Activated naive CD8-positive, alpha-beta T cell treated with anti-CD3 and anti-CD28 coated beads for 36 hours (primary cell): ENCODE measurements around the gene MGA. TPM values are rescaled to one million over a fixed set of nuclear protein-coding genes. Genes with fewer than 3 reads are reported as not detected.

Source experiments
- DNase-seq: peaks from one replicate; pipeline ENCODE4 v3.0.0; 2021
- H3K27ac Mint-ChIP-seq: one replicate; pipeline ENCODE4 v1.8.0; 2022; ENCODE audit warnings: mild to moderate bottlenecking, moderate library complexity, mixed read lengths
- H3K27me3 Mint-ChIP-seq: one replicate; pipeline ENCODE4 v1.8.0; 2022; ENCODE audit warnings: mild to moderate bottlenecking, mixed read lengths
- H3K36me3 Mint-ChIP-seq: one replicate; pipeline ENCODE4 v1.8.0; 2021; ENCODE audit warnings: mild to moderate bottlenecking, mixed read lengths
- H3K4me1 Mint-ChIP-seq: one replicate; pipeline ENCODE4 v1.8.0; 2021; ENCODE audit warnings: mixed read lengths
- H3K4me3 Mint-ChIP-seq: one replicate; pipeline ENCODE4 v1.8.0; 2022; ENCODE audit warnings: mild to moderate bottlenecking, moderate library complexity, mixed read lengths
- H3K9me3 Mint-ChIP-seq: one replicate; pipeline ENCODE4 v1.8.0; 2022; ENCODE audit warnings: mixed read lengths
- total RNA-seq, 2 experiments: library from RNA; stranded (reverse); gene quantifications; one replicate each; pipeline ENCODE4 v1.2.3, GENCODE V29; 2021

MGA gene
- total RNA-seq: 10 to 100 TPM; 30.5 to 32.0 TPM

DNA sequence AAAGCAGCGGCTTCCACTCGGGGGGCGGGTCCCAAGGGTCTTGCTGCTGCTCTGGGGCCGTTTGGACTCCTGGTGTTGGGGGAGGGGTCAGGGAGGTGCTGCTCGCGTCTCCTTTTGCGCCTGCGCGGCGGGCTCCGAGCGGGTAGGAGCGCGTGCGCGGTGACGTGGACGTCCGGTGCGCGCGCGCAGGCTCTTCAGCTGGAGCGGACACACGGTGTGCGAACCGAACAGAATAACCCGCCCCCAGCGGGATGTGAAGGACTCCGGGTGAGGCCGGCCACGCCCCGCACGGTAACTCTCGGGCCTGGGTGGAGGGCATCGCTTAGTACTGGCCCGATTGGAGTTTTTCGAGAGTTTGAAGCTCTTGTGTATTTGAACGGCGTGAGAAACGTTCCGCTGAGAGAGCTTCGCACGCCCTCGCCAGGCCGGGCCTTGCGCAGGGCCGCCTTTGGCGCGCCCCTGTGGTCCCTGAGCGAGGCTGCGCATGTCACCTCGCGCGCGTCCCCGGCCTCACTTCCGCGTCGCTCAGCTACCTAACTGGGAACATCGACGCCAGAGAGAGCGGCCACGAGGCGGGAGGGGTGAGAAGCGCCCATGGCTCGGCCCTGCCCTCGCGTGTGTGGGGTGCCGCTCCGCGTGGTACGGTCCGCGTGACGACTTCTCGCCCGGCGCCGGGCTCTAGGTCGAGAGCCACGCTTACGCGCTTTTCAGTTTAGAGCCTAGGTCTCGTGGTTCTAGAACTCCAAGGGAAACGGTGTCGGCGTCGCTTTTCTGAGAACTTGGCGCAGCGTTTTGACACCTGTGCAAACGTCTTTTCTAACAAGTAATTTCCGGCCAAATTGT is at the start of gene MGA:
Gene MGA, plus strand, starts transcription at position 171 of the 843 bp plus-strand sequence.
- H3K4me1 Mint-ChIP-seq: peaks cover 33% of the 10 kb centered on the region
- DNase-seq: peak; percentile 92
- H3K27ac Mint-ChIP-seq: peak within 1 kb of the TSS; percentile 89

DNA sequence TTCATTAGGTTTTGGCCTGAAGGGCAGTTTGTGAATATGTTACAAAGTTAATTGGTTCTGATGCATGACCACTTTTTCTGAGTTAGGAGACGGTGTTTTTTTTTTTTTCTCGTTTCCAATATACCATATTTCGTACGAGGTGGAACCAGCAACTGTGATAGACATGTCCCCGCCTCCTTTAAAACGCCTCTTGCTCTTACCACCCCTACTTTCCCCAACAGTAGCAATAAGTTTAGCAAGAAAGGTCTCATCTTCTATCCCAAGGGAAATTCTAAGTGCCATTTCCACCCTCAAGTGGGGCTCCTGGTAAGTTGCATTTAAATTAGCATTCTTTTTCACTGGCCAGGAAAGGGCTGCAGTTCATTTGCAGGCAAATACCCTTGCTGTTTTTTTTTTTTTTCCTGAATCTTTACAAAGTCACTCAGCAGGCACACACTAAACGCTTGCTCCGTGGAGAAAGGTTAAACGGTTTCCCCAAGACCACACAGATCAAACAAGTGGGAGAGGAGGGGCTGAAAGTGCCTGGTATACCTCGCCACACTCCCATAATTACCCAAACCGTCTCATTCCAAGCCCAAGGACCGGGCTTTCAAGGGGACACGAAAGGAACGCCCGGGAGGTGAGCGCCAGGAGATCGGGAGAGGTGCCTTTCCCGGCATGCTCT is 39.5 kb upstream of the MGA start:
- peak overlapping the region; percentile 77 for H3K4me3 Mint-ChIP-seq
- H3K36me3 Mint-ChIP-seq: peaks cover 4% of the 10 kb centered on the region
- peaks cover 6% of the 10 kb centered on the region for H3K9me3 Mint-ChIP-seq
- peaks cover 3% of the 10 kb centered on the region for H3K27me3 Mint-ChIP-seq
- DNase-seq: no peak
- peak overlapping the region; percentile 83 for H3K27ac Mint-ChIP-seq
- peaks cover 9% of the 10 kb centered on the region for H3K4me1 Mint-ChIP-seq

More for the DNA sequence above, at the start of gene MGA:
- H3K36me3 Mint-ChIP-seq: peaks cover 13% of the 10 kb centered on the region
- H3K9me3 Mint-ChIP-seq: peaks cover 3% of the 10 kb centered on the region
- peak within 1 kb of the TSS; percentile 85 for H3K4me3 Mint-ChIP-seq
- H3K27me3 Mint-ChIP-seq: peaks cover 16% of the 10 kb centered on the region

DNA sequence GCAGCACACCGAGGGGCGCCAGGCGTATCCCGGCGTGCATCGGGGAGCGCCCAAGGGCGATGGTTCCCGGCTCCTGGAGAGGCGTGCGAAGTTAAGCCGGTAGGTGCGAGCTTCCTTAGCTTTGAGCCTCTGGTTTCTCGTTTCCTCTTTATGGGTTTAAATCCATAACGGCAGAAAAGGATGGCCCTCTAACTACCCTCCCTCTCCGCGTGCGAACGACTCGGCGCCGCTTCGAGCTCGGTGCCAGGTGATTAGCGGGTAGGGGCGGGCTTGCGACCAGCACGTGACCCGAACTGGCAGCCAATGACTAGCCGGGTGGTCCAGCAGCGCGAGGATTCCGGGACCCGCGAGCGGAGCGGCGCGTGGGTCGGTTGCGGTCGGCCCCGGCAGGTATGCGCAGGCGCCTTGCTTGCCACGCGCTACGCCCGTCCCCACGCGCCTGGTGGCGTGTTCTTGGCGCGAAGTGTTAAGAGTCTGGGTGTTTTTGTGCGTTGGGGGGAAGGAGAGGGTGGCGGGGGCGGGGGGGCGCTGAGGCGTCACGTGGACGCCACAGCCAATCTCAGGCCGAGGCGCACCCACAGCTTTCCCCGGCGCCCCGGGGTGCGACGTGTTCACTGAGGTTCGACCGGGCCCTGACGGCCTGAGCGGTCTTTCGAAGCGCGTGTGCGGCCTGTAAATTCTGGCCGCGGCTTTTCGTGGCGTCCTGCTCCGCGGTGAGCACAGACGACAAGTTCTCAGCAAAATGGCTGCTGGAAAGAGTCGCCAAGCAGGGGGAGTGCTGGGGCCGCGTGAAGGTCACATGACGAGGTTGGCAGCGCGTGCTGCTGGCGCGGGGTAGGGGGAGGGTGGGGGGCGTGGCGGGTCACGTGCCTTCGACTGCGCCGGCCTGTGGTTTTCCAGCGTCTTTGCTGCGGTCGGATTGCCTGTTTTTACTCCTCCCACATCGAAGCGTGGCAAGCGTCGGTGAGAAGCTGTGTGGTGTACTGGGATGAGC is 38.7 kb upstream of the MGA start:
- Mint-ChIP-seq H3K36me3 (peaks cover 4% of the 10 kb centered on the region), H3K27me3 (peaks cover 3% of the 10 kb centered on the region), H3K4me3 (peak overlapping the region; percentile 77), H3K9me3 (peaks cover 6% of the 10 kb centered on the region), H3K4me1 (peaks cover 9% of the 10 kb centered on the region), H3K27ac (peak overlapping the region; percentile 83)
- peak; percentile 86 for DNase-seq

DNA sequence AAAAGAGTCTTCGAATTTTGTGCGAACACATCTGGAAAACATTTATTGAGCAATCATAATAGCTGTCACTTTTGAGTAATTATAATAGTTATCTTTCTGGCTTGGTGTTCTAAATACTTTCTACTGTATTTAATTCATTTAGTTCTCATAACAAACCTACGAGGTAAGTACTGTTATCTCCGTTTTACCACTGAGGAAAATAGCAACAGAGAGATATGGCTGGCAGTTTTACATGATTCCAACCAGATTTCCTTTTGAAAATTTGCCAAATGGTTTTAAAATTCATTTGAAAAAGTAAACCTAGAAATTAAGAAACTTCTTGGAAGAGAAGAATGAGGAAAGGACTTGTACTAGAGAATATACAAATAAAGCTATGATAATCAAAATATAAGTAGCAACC is 37.3 kb upstream of the MGA start:
- DNase-seq: no peak
- peaks cover 9% of the 10 kb centered on the region for H3K4me1 Mint-ChIP-seq
- peaks cover 3% of the 10 kb centered on the region for H3K9me3 Mint-ChIP-seq
- peaks cover 4% of the 10 kb centered on the region for H3K36me3 Mint-ChIP-seq
- no peak overlapping the region for H3K4me3 Mint-ChIP-seq
- no peak overlapping the region for H3K27ac Mint-ChIP-seq
- H3K27me3 Mint-ChIP-seq: peaks cover 3% of the 10 kb centered on the region

DNA sequence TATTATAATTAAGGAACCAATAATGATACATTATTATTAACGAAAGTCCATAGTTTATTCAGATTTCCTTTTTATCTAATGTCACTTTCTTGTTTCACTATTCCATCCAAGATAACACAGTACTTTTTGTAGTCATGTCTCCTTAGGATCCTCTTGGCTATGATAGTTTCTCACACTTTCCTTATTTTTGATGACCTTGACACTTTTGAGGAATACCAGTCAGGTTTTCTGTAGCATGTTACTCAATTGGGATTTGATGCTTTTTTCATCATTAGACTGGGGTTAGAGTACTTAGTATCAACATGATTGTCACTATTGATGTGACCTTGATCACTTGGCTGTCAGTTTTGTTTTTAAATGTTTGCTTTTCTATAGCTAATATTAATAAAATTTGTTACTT is 33.0 kb upstream of the MGA start:
- Mint-ChIP-seq H3K36me3 (no peaks in the 10 kb centered on the region), H3K27ac (no peak overlapping the region), H3K27me3 (no peaks in the 10 kb centered on the region), H3K4me3 (no peak overlapping the region), H3K4me1 (no peaks in the 10 kb centered on the region), H3K9me3 (no peaks in the 10 kb centered on the region)
- no peak for DNase-seq

DNA sequence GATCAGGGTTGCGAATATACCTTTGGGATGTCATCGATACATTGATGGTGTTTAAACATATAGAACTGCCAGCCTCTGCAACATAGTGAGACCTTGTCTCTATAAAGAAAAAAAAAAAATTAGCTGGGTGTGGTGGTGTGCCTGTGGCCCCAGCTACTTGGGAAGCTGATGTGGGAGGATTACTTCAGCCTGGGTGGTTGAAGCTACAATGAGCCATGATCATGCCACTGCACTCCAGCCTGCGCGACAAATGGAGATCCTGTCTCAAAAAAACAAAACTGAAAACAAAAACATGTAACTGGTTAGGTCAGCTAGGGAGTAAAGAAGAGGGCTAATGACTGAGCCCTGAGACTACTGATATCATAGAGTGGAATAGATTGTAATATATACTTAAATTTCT is 30.7 kb upstream of the MGA start:
- H3K4me3 Mint-ChIP-seq: no peak overlapping the region
- H3K4me1 Mint-ChIP-seq: peaks cover 2% of the 10 kb centered on the region
- H3K9me3 Mint-ChIP-seq: no peaks in the 10 kb centered on the region
- no peaks in the 10 kb centered on the region for H3K36me3 Mint-ChIP-seq
- H3K27ac Mint-ChIP-seq: no peak overlapping the region
- no peak for DNase-seq
- H3K27me3 Mint-ChIP-seq: no peaks in the 10 kb centered on the region

DNA sequence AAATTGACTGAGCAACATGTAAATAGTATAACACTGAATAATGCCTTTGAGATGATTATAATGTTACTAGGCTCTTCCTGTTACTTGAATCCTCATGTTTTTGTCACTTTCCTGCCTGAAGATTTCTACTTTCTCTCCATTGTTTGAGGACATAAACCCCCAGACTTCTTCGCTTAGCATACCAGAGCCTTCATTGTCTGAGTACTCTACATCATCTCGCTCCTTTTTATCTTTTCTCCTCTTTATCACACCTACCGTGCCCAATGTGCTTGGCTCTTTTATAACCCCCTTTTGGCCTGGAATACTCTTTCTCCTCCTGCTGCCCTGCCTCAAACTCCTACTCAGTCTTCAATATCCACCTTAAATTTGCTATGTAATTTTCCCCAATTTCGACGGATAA is 30.3 kb upstream of the MGA start:
- no peak overlapping the region for H3K27ac Mint-ChIP-seq
- no peaks in the 10 kb centered on the region for H3K9me3 Mint-ChIP-seq
- H3K4me3 Mint-ChIP-seq: no peak overlapping the region
- no peaks in the 10 kb centered on the region for H3K27me3 Mint-ChIP-seq
- H3K4me1 Mint-ChIP-seq: peaks cover 3% of the 10 kb centered on the region
- no peaks in the 10 kb centered on the region for H3K36me3 Mint-ChIP-seq
- no peak for DNase-seq

DNA sequence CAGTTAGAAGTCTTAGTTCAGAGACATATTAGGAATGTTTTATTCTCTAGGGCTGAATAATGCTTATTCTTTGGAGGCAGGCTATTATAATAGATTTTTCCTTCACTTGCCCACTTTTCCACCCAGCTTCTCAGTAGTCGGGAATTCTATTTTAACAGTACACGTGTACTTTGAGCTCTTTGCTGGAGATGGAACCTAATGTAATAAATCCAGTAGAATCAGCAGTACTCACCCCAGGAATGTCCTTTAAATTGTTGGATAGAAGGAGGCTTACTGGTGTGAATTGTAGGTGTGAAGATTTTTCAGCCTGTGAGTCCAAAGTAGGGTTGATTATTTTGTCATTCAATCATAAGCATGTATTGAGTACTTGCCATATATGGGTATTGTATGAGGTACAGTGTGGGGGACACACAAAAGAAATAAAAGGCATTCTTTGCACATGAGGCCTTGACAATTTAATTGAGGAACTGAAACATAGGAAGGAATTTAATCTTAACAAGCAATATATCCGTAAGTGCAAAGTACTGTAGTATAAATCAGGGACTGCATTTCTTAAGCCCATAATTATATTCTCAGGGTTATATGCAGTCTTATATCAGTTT is 29.5 kb upstream of the MGA start:
- H3K9me3 Mint-ChIP-seq: no peaks in the 10 kb centered on the region
- no peak overlapping the region for H3K27ac Mint-ChIP-seq
- no peaks in the 10 kb centered on the region for H3K27me3 Mint-ChIP-seq
- no peak for DNase-seq
- H3K36me3 Mint-ChIP-seq: no peaks in the 10 kb centered on the region
- H3K4me3 Mint-ChIP-seq: no peak overlapping the region
- peaks cover 3% of the 10 kb centered on the region for H3K4me1 Mint-ChIP-seq

DNA sequence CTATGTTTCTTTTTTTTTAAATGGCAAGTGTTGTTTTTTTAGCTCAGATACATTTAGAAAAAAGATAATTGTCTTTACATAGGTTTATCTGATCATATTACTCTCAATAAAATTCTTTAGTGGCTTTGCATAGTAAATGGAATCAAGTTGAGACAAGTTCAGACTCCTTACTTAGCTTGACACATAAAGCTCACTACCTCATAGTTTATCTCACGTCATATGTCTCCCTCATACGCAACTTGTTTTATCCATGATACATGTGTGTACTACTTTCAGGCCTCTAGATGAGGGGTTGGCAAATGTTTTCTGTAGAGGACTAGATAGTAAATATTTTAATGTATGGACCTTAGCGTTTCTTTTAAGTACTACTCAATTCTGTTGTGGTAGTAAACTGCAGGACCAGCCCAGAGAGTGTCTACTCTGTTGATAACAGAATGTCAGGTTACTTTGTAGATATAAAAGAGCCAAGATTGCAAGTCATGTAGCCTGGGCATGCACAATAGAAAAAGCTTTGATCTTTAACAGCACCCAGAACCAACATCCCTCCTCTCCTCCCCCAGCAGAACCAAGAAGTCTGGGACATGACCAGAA is 28.2 kb upstream of the MGA start:
- Mint-ChIP-seq H3K4me3 (no peak overlapping the region), H3K9me3 (no peaks in the 10 kb centered on the region), H3K27me3 (no peaks in the 10 kb centered on the region), H3K27ac (no peak overlapping the region), H3K4me1 (peaks cover 6% of the 10 kb centered on the region), H3K36me3 (no peaks in the 10 kb centered on the region)
- no peak for DNase-seq

DNA sequence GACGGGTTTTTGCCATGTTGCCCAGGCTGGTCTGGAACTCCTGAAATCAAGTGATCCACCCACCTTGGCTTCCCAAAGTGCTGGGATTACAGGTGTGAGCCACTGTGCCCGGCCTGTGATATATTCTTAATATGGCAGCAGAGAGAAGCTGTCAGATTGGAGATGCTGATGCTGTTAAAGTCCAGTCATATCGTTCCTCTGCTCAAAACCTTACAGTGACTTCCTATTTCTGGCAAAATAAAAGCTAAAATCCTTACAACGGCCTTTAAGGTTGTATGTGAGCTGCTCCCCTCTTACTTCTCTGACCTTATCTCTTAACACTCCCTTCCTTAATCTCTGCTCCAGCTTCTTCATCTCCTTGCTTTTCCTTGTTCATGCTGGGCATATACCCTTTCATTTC is 26.6 kb upstream of the MGA start:
- H3K36me3 Mint-ChIP-seq: no peaks in the 10 kb centered on the region
- no peak overlapping the region for H3K27ac Mint-ChIP-seq

DNA sequence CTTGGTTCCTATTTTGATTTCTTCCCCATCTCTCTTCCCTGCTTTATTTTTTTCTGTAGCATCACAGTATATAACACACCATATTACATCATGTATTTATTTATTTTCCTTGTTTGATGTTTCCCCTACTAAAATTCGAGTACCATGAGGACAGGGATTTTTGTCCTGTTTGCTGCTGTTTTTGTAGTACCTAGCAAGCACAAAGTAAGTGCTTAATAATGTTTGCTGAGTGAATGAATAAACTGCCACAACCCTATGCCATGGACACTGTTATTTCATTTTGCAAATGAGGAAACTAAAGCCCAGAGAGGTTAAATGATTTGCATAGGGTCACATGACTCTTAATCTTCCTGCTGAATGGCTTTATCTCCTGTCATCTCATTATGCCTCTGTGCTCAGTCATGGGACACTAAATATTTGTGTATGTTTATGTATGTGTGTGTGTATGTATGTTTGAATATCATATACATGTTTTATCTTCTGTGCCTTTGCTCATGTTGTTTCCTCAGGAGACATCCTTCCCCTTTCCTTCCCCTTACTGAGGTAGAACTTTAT is 26.1 kb upstream of the MGA start:
- no peak overlapping the region for H3K27ac Mint-ChIP-seq
- H3K36me3 Mint-ChIP-seq: no peaks in the 10 kb centered on the region
- H3K9me3 Mint-ChIP-seq: no peaks in the 10 kb centered on the region
- no peak for DNase-seq
- H3K4me3 Mint-ChIP-seq: no peak overlapping the region
- peaks cover 8% of the 10 kb centered on the region for H3K4me1 Mint-ChIP-seq
- no peaks in the 10 kb centered on the region for H3K27me3 Mint-ChIP-seq

More for the DNA sequence above, 26.6 kb upstream of the MGA start:
- no peaks in the 10 kb centered on the region for H3K27me3 Mint-ChIP-seq
- DNase-seq: no peak
- no peak overlapping the region for H3K4me3 Mint-ChIP-seq
- no peaks in the 10 kb centered on the region for H3K9me3 Mint-ChIP-seq
- peaks cover 8% of the 10 kb centered on the region for H3K4me1 Mint-ChIP-seq

DNA sequence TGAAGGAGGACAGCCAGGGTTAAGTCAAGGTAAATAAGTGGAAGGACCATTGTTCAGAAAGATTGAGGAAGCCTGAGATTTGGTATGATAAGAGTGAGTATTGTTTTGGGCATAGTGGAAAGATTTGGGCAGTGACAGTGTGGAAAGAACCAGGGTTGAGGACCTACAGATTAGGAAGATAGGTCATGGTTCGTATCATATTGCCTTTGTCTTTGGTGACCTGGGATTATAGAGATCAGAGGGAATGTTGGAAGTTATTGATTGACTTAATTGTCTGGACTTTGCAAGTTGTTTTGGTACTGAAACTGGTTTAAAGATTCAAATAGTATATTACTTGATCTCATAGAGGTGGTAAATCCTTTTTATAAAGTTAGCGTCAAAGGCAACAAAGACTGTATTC is 23.1 kb upstream of the MGA start:
- Mint-ChIP-seq H3K4me1 (peaks cover 8% of the 10 kb centered on the region), H3K27ac (no peak overlapping the region), H3K9me3 (no peaks in the 10 kb centered on the region), H3K4me3 (no peak overlapping the region), H3K36me3 (no peaks in the 10 kb centered on the region), H3K27me3 (no peaks in the 10 kb centered on the region)
- DNase-seq: no peak

DNA sequence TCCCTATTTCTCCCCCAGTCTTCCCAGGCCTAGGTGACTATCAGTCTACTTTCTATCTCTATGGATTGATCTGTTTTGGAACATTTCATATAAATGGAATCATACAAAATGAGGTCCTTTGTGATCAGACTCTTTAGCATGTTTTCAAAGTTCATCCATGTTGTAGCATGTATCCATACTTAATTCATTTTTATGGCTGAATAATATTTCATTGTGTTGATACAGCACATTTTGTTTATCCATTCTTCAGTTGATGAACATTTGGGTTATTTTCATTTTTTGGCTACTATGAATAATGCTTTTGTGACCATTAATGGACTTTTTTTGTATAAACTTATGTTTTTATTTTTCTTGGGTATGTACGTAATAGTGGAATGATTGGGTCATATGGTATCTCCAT is 19.2 kb upstream of the MGA start:
- Mint-ChIP-seq H3K27ac (no peak overlapping the region), H3K27me3 (no peaks in the 10 kb centered on the region), H3K36me3 (no peaks in the 10 kb centered on the region), H3K9me3 (no peaks in the 10 kb centered on the region), H3K4me3 (no peak overlapping the region), H3K4me1 (peaks cover 5% of the 10 kb centered on the region)
- no peak for DNase-seq

DNA sequence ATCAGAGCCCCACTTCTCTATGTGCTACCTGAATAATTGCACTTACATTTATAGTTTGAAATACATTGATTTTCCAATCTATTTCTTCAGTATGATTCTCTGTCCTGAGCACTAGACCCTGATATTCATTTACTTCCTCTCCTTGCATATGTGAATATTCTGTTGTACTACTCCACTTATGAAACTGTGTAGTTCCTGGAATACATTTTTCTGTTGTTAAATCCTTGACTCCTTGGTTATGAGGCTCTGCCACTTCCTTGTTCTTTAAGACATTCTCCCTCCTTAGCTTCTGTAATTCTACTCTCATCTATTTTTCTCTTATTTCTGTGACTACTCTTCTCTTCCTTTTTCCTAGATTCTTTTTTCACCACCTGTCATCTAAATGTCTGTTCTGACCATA is 12.9 kb upstream of the MGA start:
- peaks cover 12% of the 10 kb centered on the region for H3K9me3 Mint-ChIP-seq
- H3K27me3 Mint-ChIP-seq: no peaks in the 10 kb centered on the region
- H3K4me1 Mint-ChIP-seq: no peaks in the 10 kb centered on the region
- DNase-seq: no peak
- no peak overlapping the region for H3K4me3 Mint-ChIP-seq
- H3K27ac Mint-ChIP-seq: no peak overlapping the region
- H3K36me3 Mint-ChIP-seq: peaks cover 5% of the 10 kb centered on the region
